ENCODE measurements around the gene FBXL7.

DNA sequence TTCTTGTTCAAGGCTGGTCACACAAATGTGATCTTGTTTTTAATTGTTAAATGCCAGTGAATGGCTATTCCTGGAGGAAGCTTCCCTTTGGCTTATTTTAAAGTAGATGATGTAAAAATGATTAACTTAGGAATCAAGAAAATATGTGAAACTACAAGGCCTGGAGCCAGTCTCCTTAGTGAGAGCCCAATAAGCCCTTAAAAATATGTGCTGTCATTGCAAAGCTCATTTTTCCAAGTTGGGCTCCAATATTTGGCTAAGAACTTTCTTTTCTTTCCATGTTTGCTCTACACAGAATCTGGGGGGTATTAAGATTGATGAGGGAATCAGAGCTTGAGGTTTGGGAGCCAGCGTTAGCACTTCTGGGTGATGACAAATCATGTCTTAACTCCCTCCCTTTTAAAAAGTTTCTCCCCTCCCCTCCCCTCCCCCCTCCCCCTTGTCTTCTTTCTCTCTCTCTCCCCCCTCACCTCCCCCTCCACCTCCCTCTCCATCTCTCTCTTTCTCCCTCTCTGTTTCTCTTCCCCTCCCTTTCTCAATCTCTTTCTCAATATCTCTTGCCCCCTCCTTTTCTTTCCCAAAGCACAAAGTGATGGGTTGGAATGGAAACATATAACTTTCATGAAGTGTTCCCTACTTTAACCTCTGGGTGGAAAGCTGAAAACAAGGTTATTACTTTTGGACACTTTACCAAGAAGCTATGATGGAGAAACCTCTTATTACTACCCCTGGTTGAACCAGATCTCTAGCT, 86.0 kb downstream of the FBXL7 start:
- TF ChIP-seq POLR2AphosphoS5 (IDR thresholded peaks at IDR 0.05) (no peak), MXI1 (conservative IDR thresholded peaks at IDR 0.05; ENCODE audit: poor library complexity, severe bottlenecking) (no peak), EP300 (conservative IDR thresholded peaks at IDR 0.05; ENCODE audit: poor library complexity, severe bottlenecking) (no peak), SMC3 (conservative IDR thresholded peaks at IDR 0.05; ENCODE audit: poor library complexity) (no peak), TAF1 (IDR thresholded peaks at IDR 0.05; ENCODE audit: low read depth) (no peak), EZH2 (IDR thresholded peaks at IDR 0.05; ENCODE audit: borderline replicate concordance, insufficient read depth, low read length, poor library complexity, severe bottlenecking) (no peak)
- TF ChIP-seq, protein P1, sequence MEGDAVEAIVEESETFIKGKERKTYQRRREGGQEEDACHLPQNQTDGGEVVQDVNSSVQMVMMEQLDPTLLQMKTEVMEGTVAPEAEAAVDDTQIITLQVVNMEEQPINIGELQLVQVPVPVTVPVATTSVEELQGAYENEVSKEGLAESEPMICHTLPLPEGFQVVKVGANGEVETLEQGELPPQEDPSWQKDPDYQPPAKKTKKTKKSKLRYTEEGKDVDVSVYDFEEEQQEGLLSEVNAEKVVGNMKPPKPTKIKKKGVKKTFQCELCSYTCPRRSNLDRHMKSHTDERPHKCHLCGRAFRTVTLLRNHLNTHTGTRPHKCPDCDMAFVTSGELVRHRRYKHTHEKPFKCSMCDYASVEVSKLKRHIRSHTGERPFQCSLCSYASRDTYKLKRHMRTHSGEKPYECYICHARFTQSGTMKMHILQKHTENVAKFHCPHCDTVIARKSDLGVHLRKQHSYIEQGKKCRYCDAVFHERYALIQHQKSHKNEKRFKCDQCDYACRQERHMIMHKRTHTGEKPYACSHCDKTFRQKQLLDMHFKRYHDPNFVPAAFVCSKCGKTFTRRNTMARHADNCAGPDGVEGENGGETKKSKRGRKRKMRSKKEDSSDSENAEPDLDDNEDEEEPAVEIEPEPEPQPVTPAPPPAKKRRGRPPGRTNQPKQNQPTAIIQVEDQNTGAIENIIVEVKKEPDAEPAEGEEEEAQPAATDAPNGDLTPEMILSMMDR (IDR thresholded peaks at IDR 0.05; ENCODE audit: poor library complexity, severe bottlenecking) = no peak
- TF ChIP-seq, protein P2, sequence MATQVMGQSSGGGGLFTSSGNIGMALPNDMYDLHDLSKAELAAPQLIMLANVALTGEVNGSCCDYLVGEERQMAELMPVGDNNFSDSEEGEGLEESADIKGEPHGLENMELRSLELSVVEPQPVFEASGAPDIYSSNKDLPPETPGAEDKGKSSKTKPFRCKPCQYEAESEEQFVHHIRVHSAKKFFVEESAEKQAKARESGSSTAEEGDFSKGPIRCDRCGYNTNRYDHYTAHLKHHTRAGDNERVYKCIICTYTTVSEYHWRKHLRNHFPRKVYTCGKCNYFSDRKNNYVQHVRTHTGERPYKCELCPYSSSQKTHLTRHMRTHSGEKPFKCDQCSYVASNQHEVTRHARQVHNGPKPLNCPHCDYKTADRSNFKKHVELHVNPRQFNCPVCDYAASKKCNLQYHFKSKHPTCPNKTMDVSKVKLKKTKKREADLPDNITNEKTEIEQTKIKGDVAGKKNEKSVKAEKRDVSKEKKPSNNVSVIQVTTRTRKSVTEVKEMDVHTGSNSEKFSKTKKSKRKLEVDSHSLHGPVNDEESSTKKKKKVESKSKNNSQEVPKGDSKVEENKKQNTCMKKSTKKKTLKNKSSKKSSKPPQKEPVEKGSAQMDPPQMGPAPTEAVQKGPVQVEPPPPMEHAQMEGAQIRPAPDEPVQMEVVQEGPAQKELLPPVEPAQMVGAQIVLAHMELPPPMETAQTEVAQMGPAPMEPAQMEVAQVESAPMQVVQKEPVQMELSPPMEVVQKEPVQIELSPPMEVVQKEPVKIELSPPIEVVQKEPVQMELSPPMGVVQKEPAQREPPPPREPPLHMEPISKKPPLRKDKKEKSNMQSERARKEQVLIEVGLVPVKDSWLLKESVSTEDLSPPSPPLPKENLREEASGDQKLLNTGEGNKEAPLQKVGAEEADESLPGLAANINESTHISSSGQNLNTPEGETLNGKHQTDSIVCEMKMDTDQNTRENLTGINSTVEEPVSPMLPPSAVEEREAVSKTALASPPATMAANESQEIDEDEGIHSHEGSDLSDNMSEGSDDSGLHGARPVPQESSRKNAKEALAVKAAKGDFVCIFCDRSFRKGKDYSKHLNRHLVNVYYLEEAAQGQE (IDR thresholded peaks at IDR 0.05; ENCODE audit: borderline replicate concordance) = no peak
